ENCODE results near the gene PVALEF. TPM values are rescaled to one million over a fixed set of nuclear protein-coding genes. Genes with fewer than 3 reads are reported as not detected.

PVALEF gene
- total RNA-seq, 4 donors from 2014 or later, result not detected

DNA sequence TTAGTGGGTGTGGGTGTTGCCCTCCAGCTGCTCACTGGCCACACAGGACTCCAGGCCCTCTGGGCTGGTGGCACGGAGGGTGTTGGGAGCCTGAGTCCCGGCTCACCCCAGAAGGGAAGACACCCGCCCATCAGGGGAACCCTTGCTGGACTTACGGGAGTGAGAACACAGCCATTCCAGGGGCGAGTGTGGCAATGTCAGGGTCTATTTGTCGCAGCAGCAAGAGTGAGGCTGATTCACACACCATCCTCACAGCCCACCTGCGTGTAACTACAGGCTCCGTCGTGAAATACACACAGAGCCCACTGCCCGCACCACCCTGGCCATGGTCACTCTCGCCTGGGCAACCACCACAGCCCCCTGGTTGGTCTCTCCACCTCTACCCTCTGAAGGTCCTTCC is 18.5 kb downstream of the PVALEF start:
- no peaks in the 10 kb centered on the region for H3K9me3 ChIP-seq
- ATAC-seq (no peak), DNase-seq (no peak)
- TF ChIP-seq CTCF (IDR thresholded peaks at IDR 0.05 in 4 of 5, conservative IDR thresholded peaks at IDR 0.05 in 1 of 5) (no peak), POLR2A (IDR thresholded peaks at IDR 0.05) (no peak)
- no peaks in the 10 kb centered on the region for H3K36me3 ChIP-seq
- in situ Hi-C loops (cut with MboI; ENCODE audit: low sequenced_read_pairs in 4 of 4), result no loop called here
- H3K4me1 ChIP-seq, result no peaks in the 10 kb centered on the region
- peaks cover 0 to 3% (median 0%) of the 10 kb centered on the region in 3 donors for H3K27me3 ChIP-seq
- intact Hi-C loops (cut with DNase I; ENCODE audit: low total_unique reads), result no loop called here
- H3K27ac ChIP-seq, result no peak overlapping the region
- no peak overlapping the region for H3K4me3 ChIP-seq

DNA sequence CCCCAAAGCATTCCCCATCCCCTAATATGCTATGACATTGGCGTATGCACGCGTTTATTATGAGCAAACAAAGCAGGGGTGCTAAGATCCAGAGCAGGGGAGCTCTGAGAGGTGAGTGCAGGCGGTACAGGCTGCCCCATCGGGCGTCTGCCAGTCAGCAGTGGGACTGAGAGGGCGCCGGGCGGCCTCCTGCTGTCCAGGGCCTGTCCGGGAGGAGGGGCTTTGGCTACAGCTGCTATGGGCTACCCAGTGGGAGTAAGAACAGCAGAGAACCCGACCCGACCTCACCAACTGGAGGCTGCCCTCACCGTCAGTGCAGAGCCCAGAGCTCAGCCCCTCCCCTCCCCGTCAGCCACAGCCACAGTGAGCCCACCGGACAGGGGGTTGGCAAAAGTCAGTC is 19.2 kb downstream of the PVALEF start:
- ATAC-seq, result no peak
- no peaks in the 10 kb centered on the region for H3K9me3 ChIP-seq
- intact Hi-C loops (cut with DNase I; ENCODE audit: low total_unique reads) (no loop called here), in situ Hi-C loops (cut with MboI; ENCODE audit: low sequenced_read_pairs in 4 of 4) (no loop called here)
- H3K4me1 ChIP-seq, result no peaks in the 10 kb centered on the region
- no peak overlapping the region for H3K27ac ChIP-seq
- DNase-seq, result no peak
- peaks cover 0 to 3% (median 0%) of the 10 kb centered on the region in 3 donors for H3K27me3 ChIP-seq
- H3K4me3 ChIP-seq, result no peak overlapping the region
- TF ChIP-seq CTCF (IDR thresholded peaks at IDR 0.05 in 4 of 5, conservative IDR thresholded peaks at IDR 0.05 in 1 of 5) (no peak), POLR2A (IDR thresholded peaks at IDR 0.05) (no peak)
- H3K36me3 ChIP-seq, result no peaks in the 10 kb centered on the region

- in situ Hi-C loops (cut with MboI; ENCODE audit: low sequenced_read_pairs in 4 of 4), result no loop called here
- Histone ChIP-seq H3K27ac (no peak overlapping the region), H3K4me1 (no peaks in the 10 kb centered on the region)
These were observed 20.9 kb downstream of the PVALEF start for GRCh38 chr17:81186203-81186602.

GRCh38 chr17:81187120-81187519 is 21.8 kb downstream of the PVALEF start:
- no peak overlapping the region for H3K4me3 ChIP-seq
- H3K27me3 ChIP-seq, result peaks cover 0 to 3% (median 0%) of the 10 kb centered on the region in 3 donors
- H3K36me3 ChIP-seq, result no peaks in the 10 kb centered on the region
- no peaks in the 10 kb centered on the region for H3K4me1 ChIP-seq
- no peak for DNase-seq
- in situ Hi-C loops (cut with MboI; ENCODE audit: low sequenced_read_pairs in 4 of 4), result no loop called here
- ATAC-seq, result no peak
- no peak for TF ChIP-seq CTCF (IDR thresholded peaks at IDR 0.05 in 4 of 5, conservative IDR thresholded peaks at IDR 0.05 in 1 of 5)
- no peak for TF ChIP-seq POLR2A (IDR thresholded peaks at IDR 0.05)
- intact Hi-C loops (cut with DNase I; ENCODE audit: low total_unique reads), result no loop called here
- no peaks in the 10 kb centered on the region for H3K9me3 ChIP-seq
- no peak overlapping the region for H3K27ac ChIP-seq

More at GRCh38 chr17:81186203-81186602, 20.9 kb downstream of the PVALEF start:
- Histone ChIP-seq H3K9me3 (no peaks in the 10 kb centered on the region), H3K36me3 (no peaks in the 10 kb centered on the region), H3K27me3 (peaks cover 0 to 3% (median 0%) of the 10 kb centered on the region in 3 donors), H3K4me3 (no peak overlapping the region)
- no peak for DNase-seq
- intact Hi-C loops (cut with DNase I; ENCODE audit: low total_unique reads), result no loop called here
- TF ChIP-seq POLR2A (IDR thresholded peaks at IDR 0.05) (no peak), CTCF (IDR thresholded peaks at IDR 0.05 in 4 of 5, conservative IDR thresholded peaks at IDR 0.05 in 1 of 5) (no peak)
- no peak for ATAC-seq
